H1 (cell line): Measurements from ENCODE around the gene CD4. TPM values are rescaled to one million over a fixed set of nuclear protein-coding genes. Genes with fewer than 3 reads are reported as not detected.

Experiments
- CTCF ChIA-PET: fragments of 300-600 bp; sonication (Branson Sonifier 250); formaldehyde crosslinking; loops from one replicate; lab custom pipeline; 2021; ENCODE audit not compliant: partially characterized antibody; lab: Charles Lee
- POLR2A ChIA-PET: fragments of 300-600 bp; sonication (Branson Sonifier 250); formaldehyde crosslinking; loops from one replicate; lab custom pipeline; 2021; ENCODE audit warnings: inconsistent platforms; ENCODE audit not compliant: partially characterized antibody; lab: Charles Lee
- DNase-seq, 2 experiments: peaks; one replicate each; pipeline versions ENCODE4 v3.0.0 to v3.0.0-alpha.2; 2010 to 2022; ENCODE audit warnings: low spot score in 2 of 2, low read depth in 1 of 2, mixed read lengths in 1 of 2
- FAIRE-seq: peaks from 2 replicates; lab custom pipeline; 2011; peaks lifted over from hg19 to GRCh38; lab: Jason Lieb, UNC
- H2AFZ ChIP-seq: 2 replicates; pipeline ENCODE4 v1.8.1; 2012; ENCODE audit warnings: low read length, inconsistent platforms
- H2AK5ac ChIP-seq: 2 replicates; pipeline ENCODE4 v1.6.1; 2013; ENCODE audit warnings: low read depth, low read length
- H2BK120ac ChIP-seq: replicated peaks from 2 replicates; pipeline ENCODE3; 2013; ENCODE audit warnings: low read depth, low read length, inconsistent platforms
- H2BK12ac ChIP-seq: 2 replicates; pipeline ENCODE4 v1.6.1; 2013; ENCODE audit warnings: low read depth, low read length
- H2BK15ac ChIP-seq: 2 replicates; pipeline ENCODE4 v1.6.1; 2013; ENCODE audit warnings: low read length
- H2BK20ac ChIP-seq: 2 replicates; pipeline ENCODE4 v1.6.1; 2013; ENCODE audit warnings: low read length
- H2BK5ac ChIP-seq: 2 replicates; pipeline ENCODE4 v1.6.1; 2013; ENCODE audit warnings: low read depth, low read length
- H3K14ac ChIP-seq: 2 replicates; pipeline ENCODE4 v1.6.1; 2013; ENCODE audit warnings: inconsistent platforms; ENCODE audit not compliant: insufficient read length
- H3K18ac ChIP-seq: 2 replicates; pipeline ENCODE4 v1.6.1; 2013; ENCODE audit warnings: low read length; ENCODE audit errors: extremely low read depth
- H3K23ac ChIP-seq: 2 replicates; pipeline ENCODE4 v1.6.1; 2013; ENCODE audit warnings: inconsistent platforms; ENCODE audit not compliant: insufficient read length
- H3K23me2 ChIP-seq: 2 replicates; pipeline ENCODE4 v1.6.1; 2013; ENCODE audit warnings: low read depth, low read length
- H3K27ac ChIP-seq: 2 replicates; pipeline ENCODE4 v1.6.1; 2011; ENCODE audit warnings: low read depth, low read length, inconsistent platforms
- H3K27me3 ChIP-seq, 4 experiments: replicated peaks in 1 of 4; 1 replicate in 1 of 4; 2 replicates in 3 of 4; pipeline versions ENCODE4 v1.6.1 to v1.8.1; 2011 to 2013; ENCODE audit warnings: low read length in 3 of 4, mild to moderate bottlenecking in 3 of 4, inconsistent platforms in 2 of 4, mixed read lengths in 2 of 4, moderate library complexity in 1 of 4; ENCODE audit not compliant: control insufficient read depth in 3 of 4, insufficient read depth in 3 of 4; ENCODE audit errors: extremely low read depth in 1 of 4
- H3K36me3 ChIP-seq, 4 experiments: 2 replicates each; pipeline versions ENCODE4 v1.6.1 to v1.8.1; 2011 to 2013; ENCODE audit warnings: mild to moderate bottlenecking in 4 of 4, low read length in 3 of 4, moderate library complexity in 2 of 4, control low read depth in 1 of 4, inconsistent platforms in 1 of 4; ENCODE audit not compliant: insufficient read depth in 4 of 4, control insufficient read depth in 2 of 4
- H3K4ac ChIP-seq: replicated peaks from 2 replicates; pipeline ENCODE3; 2013; ENCODE audit warnings: low read length, low read depth, mixed read lengths, inconsistent platforms; ENCODE audit not compliant: insufficient read length
- H3K4me1 ChIP-seq, 4 experiments: replicated peaks in 1 of 4; 1 replicate in 1 of 4; 2 replicates in 3 of 4; pipeline versions ENCODE4 v1.6.1 to v1.8.1; 2011 to 2013; ENCODE audit warnings: low read length in 3 of 4, inconsistent platforms in 2 of 4, mixed read lengths in 1 of 4; ENCODE audit not compliant: insufficient read depth in 4 of 4, control insufficient read depth in 3 of 4
- H3K4me2 ChIP-seq, 2 experiments: 2 replicates each; pipeline versions ENCODE4 v1.6.1 to v1.8.1; 2011 to 2013; ENCODE audit warnings: low read depth in 2 of 2, low read length in 2 of 2, control low read depth in 1 of 2, inconsistent platforms in 1 of 2, mild to moderate bottlenecking in 1 of 2; ENCODE audit not compliant: insufficient read depth in 1 of 2
- H3K4me3 ChIP-seq, 4 experiments: fragments of 200-600, 300-600 bp in 1 of 4; sonication (generic), shearing (Covaris generic), sonication (Bioruptor Twin) in 1 of 4; 2 replicates each; pipeline versions ENCODE4 v1.5.1 to v1.8.1; 2011 to 2016; ENCODE audit warnings: low read length in 4 of 4, low read depth in 3 of 4, control low read depth in 2 of 4, inconsistent platforms in 2 of 4, mild to moderate bottlenecking in 2 of 4, mixed read lengths in 1 of 4, moderate library complexity in 1 of 4; ENCODE audit not compliant: insufficient read depth in 2 of 4; ENCODE audit errors: extremely low read depth in 1 of 4
- H3K56ac ChIP-seq: replicated peaks from 2 replicates; pipeline ENCODE3; 2013; ENCODE audit warnings: low read depth, mild to moderate bottlenecking, mixed read lengths, low read length, inconsistent platforms; ENCODE audit not compliant: insufficient read length
- H3K79me1 ChIP-seq: 2 replicates; pipeline ENCODE4 v1.6.1; 2013; ENCODE audit warnings: low read depth, low read length, control low read depth
- H3K79me2 ChIP-seq, 2 experiments: 2 replicates each; pipeline versions ENCODE4 v1.6.1 to v1.8.1; 2012 to 2013; ENCODE audit warnings: low read length in 2 of 2, mild to moderate bottlenecking in 2 of 2, inconsistent platforms in 1 of 2; ENCODE audit not compliant: insufficient read depth in 2 of 2, control insufficient read depth in 1 of 2
- H3K9ac ChIP-seq, 4 experiments: replicated peaks in 1 of 4; 1 replicate in 1 of 4; 2 replicates in 3 of 4; pipeline versions ENCODE4 v1.6.1 to v1.8.1; 2011 to 2013; ENCODE audit warnings: low read depth in 3 of 4, low read length in 3 of 4, control low read depth in 2 of 4, mild to moderate bottlenecking in 2 of 4, moderate library complexity in 2 of 4, inconsistent platforms in 1 of 4; ENCODE audit errors: extremely low read depth in 1 of 4
- H3K9me3 ChIP-seq, 2 experiments: 2 replicates each; pipeline versions ENCODE4 v1.6.1 to v1.8.1; 2012 to 2013; ENCODE audit warnings: mild to moderate bottlenecking in 2 of 2, moderate library complexity in 2 of 2, control low read depth in 1 of 2, inconsistent platforms in 1 of 2, low read depth in 1 of 2, low read length in 1 of 2, mixed read lengths in 1 of 2; ENCODE audit not compliant: insufficient read depth in 2 of 2
- H4K20me1 ChIP-seq, 2 experiments: replicated peaks in 1 of 2; 2 replicates each; pipeline versions ENCODE3 to v1.8.1; 2011 to 2013; ENCODE audit warnings: inconsistent platforms in 2 of 2, low read length in 2 of 2, mild to moderate bottlenecking in 1 of 2; ENCODE audit not compliant: insufficient read depth in 2 of 2, control insufficient read depth in 1 of 2
- H4K5ac ChIP-seq: 2 replicates; pipeline ENCODE4 v1.6.1; 2013; ENCODE audit warnings: low read length, low read depth, mixed read lengths, inconsistent platforms; ENCODE audit not compliant: insufficient read length
- H4K8ac ChIP-seq: 2 replicates; pipeline ENCODE4 v1.8.0; 2013; ENCODE audit warnings: mild to moderate bottlenecking, moderate library complexity, low read length, inconsistent platforms; ENCODE audit not compliant: insufficient read depth; ENCODE audit errors: extremely low read depth
- H4K91ac ChIP-seq: replicated peaks from 2 replicates; pipeline ENCODE3; 2013; ENCODE audit warnings: low read length, mixed read lengths, inconsistent platforms; ENCODE audit not compliant: insufficient read length
- KDM4A ChIP-seq: IDR thresholded peaks from one replicate; pipeline ENCODE4 v1.7.1; 2012; ENCODE audit warnings: low read depth, mild to moderate bottlenecking, moderate library complexity, low read length, inconsistent platforms; ENCODE audit not compliant: severe bottlenecking
- POU5F1 ChIP-seq: IDR thresholded peaks from 2 replicates; pipeline ENCODE4 v1.6.1; 2011; ENCODE audit warnings: low read depth, mild to moderate bottlenecking, low read length, moderate library complexity
- RXRA ChIP-seq: IDR thresholded peaks from 2 replicates; pipeline ENCODE4 v1.6.1; 2011; ENCODE audit warnings: low read depth, mild to moderate bottlenecking, low read length, moderate library complexity; ENCODE audit not compliant: insufficient read depth
- SP2 ChIP-seq: IDR thresholded peaks from 2 replicates; pipeline ENCODE4 v1.6.1; 2012; ENCODE audit warnings: mild to moderate bottlenecking, low read length, inconsistent platforms
- TBP ChIP-seq: IDR thresholded peaks from 2 replicates; pipeline ENCODE4 v1.6.1; 2011; ENCODE audit warnings: low read depth, low read length, improper control_type of control experiment
- TCF12 ChIP-seq: IDR thresholded peaks from 2 replicates; pipeline ENCODE4 v1.6.1; 2011; ENCODE audit warnings: low read depth, mild to moderate bottlenecking, low read length
- WGBS, 2 experiments: shearing (Covaris generic) in 1 of 2; methylation state at CpG; one replicate each; pipeline versions ENCODE4 v1.1.6 to v1.1.7; 2013 to 2015; ENCODE audit warnings: low lambda C conversion rate in 2 of 2, mixed read lengths in 2 of 2, inconsistent platforms in 1 of 2, low coverage in 1 of 2, missing lambda C conversion rate in 1 of 2; ENCODE audit not compliant: insufficient replicate concordance in 2 of 2, insufficient coverage in 1 of 2, insufficient read length in 1 of 2; ENCODE audit errors: extremely low coverage in 1 of 2, missing lambda C conversion rate in 1 of 2; 5-methylcytosine and 5-hydroxymethylcytosine counted together
- polyA plus RNA-seq, 7 experiments: library from polyadenylated mRNA; depleted of rRNA in 3 of 7; stranded (reverse) in 5 of 7; unstranded in 2 of 7; fragments of >200 nt in 5 of 7; fragments of 200-250 nt in 2 of 7; gene quantifications; 1 replicate in 5 of 7; 2 replicates in 1 of 7; 4 replicates in 1 of 7; pipeline versions ENCODE4 v1.2.1 to v1.2.3, GENCODE V29; 2011 to 2013; ENCODE audit warnings: missing spikeins in 2 of 7, mixed read lengths in 2 of 7
- total RNA-seq: library from RNA; stranded (reverse); fragmentation: NEBNext Ultra II Directional; extraction: Animal tissue kit (Norgen Biotek cat#: 25700); gene quantifications from 2 replicates; pipeline ENCODE4 v1.2.1, GENCODE V29; 2021
- TF ChIP-seq, protein P1 (sequence below): IDR thresholded peaks from 2 replicates; pipeline ENCODE4 v1.6.1; 2012; ENCODE audit warnings: inconsistent platforms

Gene CD4
- total and polyA plus RNA-seq, 2 of the 8 experiments (the other 6 are each of a cell fraction or from before 2014, with no cell fraction given): 3.4 to 5.1 TPM

DNA sequence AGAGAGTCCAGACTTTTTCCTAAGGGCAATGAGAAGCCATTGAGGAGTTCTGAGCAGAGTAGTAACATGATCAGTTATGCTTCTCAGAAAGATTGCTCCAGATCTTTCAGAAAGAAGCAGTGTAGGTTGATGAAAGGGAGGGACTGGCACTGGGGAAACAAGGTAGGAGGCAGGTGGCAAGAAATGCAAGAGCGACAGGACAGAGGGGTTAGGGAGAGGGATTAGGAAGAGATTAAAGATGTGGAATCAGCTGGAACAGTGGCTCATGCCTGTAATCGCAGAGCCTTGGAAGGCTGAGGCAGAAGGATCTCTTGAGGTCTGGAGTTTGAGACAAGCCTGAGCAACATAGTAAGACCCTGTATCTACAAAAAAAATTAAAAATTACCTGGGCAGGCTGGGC lies 58.3 kb downstream of the CD4 start:
- Histone ChIP-seq H2BK5ac (no peak overlapping the region), H3K27ac (no peak overlapping the region), H3K79me2 (peaks cover 0 to 9% of the 10 kb centered on the region in 2 experiments; a peak in 2 of 4 replicates), H3K79me1 (peaks cover 2% of the 10 kb centered on the region), H3K4me2 (no peak overlapping the region), H3K9me3 (no peaks in the 10 kb centered on the region), H4K91ac (no peak overlapping the region), H3K4ac (no peak overlapping the region), H4K8ac (no peak overlapping the region), H3K23me2 (peaks cover 11% of the 10 kb centered on the region), H4K5ac (no peak overlapping the region), H3K56ac (no peak overlapping the region), H2AK5ac (no peak overlapping the region), H3K14ac (no peak overlapping the region), H3K4me3 (no peak overlapping the region), H3K18ac (no peak overlapping the region), H3K27me3 (no peaks in the 10 kb centered on the region), H2BK15ac (no peak overlapping the region), H3K4me1 (peaks cover 0 to 6% (median 0%) of the 10 kb centered on the region in 4 experiments; a peak in 1 of 7 replicates), H2BK12ac (no peak overlapping the region), H2AFZ (no peak overlapping the region), H2BK20ac (no peak overlapping the region), H2BK120ac (no peak overlapping the region), H3K9ac (no peak overlapping the region), H3K23ac (no peak overlapping the region), H4K20me1 (peaks cover 0 to 5% of the 10 kb centered on the region in 2 experiments), H3K36me3 (peaks cover 15 to 52% (median 40%) of the 10 kb centered on the region in 4 experiments; a peak in 7 of 8 replicates)
- FAIRE-seq (no peak), DNase-seq (no peak)
- ChIA-PET POLR2A (interaction anchor here (0.5 to 25.7 kb wide), 3 partner anchors 16 to 328 kb away, joined by 3 to 588 read pairs (median 388); partner anchors contain the start of genes GNB3, GPR162, P3H3 and SPSB2), CTCF (interaction anchor here (1.4 to 19.8 kb wide), 3 partner anchors 14 to 77 kb away, joined by 5 to 292 read pairs (median 7); partner anchors contain the start of genes GNB3 and P3H3)
- 85% methylated on average over 2 of the region's 2 CpGs; no CpG with 5 or more reads in 1 of the 2 experiments for WGBS, 2 experiments
- TF ChIP-seq RXRA (no peak), KDM4A (no peak), TCF12 (no peak), POU5F1 (no peak), TBP (no peak), SP2 (no peak)
- TF ChIP-seq, protein P1, sequence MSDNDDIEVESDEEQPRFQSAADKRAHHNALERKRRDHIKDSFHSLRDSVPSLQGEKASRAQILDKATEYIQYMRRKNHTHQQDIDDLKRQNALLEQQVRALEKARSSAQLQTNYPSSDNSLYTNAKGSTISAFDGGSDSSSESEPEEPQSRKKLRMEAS: no peak
